ENCODE results near the gene KRCC1.
A peak's percentile ranks its signal among the peaks of the same experiment; 100 is the strongest.

KRCC1 gene

GRCh38 chr2:88055371-88056128 is at the start of gene KRCC1:
Gene KRCC1 (minus strand): TSS chr2:88055783. CDS start chr2:88028563, 27,220 bp downstream.
- DNase-seq (ENCODE audit: low read depth) = peak; percentile 88

GRCh38 chr2:88100489-88100858 is 44.9 kb upstream of the KRCC1 start:
- no peak for DNase-seq (ENCODE audit: low read depth)

GRCh38 chr2:88099798-88100488 is 44.4 kb upstream of the KRCC1 start:
- DNase-seq (ENCODE audit: low read depth) = no peak

DNA sequence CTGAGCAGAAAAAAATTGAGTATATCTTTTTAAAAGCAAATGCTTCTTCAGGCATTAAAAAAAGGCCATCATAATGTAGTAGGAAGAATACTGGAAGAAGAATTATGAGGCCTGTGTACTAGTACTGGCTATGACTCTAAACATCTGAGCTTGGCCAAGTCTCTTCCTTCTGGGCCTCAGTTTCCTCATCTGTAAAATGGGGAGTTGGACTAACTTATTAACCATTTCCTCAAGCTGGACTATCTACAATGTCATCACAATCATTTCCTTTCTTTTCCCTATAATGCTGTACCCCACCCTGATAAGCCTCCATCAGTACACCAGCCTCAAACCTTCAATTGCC is 42.9 kb upstream of the KRCC1 start:
- no peak for DNase-seq (ENCODE audit: low read depth)

GRCh38 chr2:88097891-88098557 is 42.4 kb upstream of the KRCC1 start:
- DNase-seq (ENCODE audit: low read depth) = no peak

- no peak for DNase-seq (ENCODE audit: low read depth)
Measured at GRCh38 chr2:88097192-88097591, 41.6 kb upstream of the KRCC1 start.

GRCh38 chr2:88096708-88097107 is 41.1 kb upstream of the KRCC1 start:
- no peak for DNase-seq (ENCODE audit: low read depth)

DNA sequence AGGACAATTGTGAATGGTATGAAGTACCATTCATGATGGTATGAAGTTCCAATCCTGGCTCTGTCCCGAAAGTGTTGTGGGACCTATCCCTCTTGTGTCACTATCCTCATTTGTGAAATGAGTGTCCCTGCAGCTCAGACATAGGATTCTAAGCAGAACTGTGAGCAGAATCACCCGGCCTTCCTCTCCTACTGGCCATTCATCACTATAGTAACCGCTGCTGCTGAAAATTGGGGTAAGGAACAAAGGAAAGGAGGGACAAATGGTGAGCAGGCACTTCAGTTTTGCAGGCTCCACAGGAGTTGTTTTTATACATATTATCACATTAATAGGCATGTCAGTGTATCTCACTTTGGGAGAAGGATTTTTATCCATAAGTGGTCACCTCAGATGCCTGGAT is 39.4 kb upstream of the KRCC1 start:
- DNase-seq (ENCODE audit: low read depth) = no peak

GRCh38 chr2:88092773-88093172 is 37.2 kb upstream of the KRCC1 start:
- DNase-seq (ENCODE audit: low read depth) = no peak

- no peak for DNase-seq (ENCODE audit: low read depth)
Measured at GRCh38 chr2:88091943-88092342, 36.4 kb upstream of the KRCC1 start.

DNA sequence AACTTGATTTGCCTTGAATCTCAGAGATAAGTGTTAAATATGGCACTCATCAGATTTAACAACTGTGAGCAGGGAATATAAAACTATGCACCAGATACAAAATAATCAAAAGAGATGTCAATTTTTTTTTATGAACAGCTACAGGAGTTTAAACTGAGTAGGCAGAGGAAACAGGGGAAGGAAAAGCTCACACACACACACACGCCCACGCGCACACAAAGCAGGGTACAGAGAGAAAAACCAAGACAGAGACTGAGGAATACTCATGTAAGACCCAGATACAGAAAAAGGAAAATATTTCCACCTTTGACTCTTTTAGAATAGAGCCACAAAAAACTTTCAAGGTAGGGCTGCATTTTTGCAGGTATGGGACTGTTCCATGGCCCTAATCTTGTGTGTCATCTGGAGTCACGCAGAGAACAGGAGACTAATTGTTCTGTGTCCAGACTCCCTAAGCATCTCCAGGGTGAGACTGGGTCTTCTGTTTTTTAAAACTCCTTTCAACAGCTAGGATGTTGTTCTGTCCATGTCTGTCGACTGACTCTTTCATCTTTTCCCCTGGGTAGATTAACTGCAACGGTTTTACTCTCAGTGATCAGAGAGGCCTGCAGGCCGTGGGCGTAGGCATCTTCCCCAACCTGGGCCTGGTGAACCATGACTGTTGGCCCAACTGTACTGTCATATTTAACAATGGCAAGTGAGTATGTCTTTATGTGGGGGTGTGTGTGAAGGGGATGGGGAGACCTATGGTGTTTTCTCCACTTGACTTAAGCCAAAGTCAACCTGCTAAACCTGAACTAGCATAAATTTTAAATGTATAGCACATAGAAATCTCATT is 35.1 kb upstream of the KRCC1 start:
- no peak for DNase-seq (ENCODE audit: low read depth)

DNA sequence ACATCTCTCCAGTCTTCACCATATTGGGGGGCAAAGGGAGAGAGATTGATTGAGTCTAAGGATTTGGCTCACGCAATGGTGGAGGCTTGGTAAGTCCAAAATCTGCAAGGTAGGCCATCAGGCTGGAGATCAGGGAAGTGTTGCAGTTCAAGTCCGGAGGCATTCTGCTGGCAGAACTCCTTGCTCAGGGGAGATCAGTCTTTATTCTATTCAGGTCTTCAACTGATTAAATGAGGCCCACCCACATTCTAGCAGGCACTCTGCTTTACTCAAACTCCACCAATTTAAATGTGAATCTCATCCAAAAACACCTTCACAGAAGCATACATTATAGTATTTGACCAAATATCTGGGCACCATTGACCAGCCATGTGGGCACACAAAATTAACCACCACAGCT is 33.4 kb upstream of the KRCC1 start:
- DNase-seq (ENCODE audit: low read depth) = no peak

GRCh38 chr2:88087763-88088162 is 32.2 kb upstream of the KRCC1 start:
- DNase-seq (ENCODE audit: low read depth) = no peak

GRCh38 chr2:88087073-88087472 is 31.5 kb upstream of the KRCC1 start:
- no peak for DNase-seq (ENCODE audit: low read depth)

DNA sequence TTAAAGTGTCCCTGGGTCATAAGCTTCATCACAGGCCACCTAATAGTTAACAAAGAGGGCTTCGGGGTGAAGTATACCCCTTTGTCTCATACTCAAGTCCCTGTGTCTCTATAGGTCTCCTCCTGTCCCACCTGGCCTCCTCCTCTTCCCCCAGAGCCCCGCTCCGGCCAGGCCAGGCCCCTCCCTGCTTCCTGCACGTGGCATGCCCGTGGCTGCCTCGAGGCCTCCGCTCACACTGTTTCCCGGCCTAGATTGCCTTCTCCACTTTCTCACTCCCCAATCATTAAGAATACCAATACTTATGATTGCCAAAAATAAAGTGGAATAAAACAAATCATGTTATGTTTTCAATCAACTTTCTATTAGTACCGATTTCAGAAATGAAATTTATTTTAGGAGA is 30.8 kb upstream of the KRCC1 start:
- DNase-seq (ENCODE audit: low read depth) = no peak

DNA sequence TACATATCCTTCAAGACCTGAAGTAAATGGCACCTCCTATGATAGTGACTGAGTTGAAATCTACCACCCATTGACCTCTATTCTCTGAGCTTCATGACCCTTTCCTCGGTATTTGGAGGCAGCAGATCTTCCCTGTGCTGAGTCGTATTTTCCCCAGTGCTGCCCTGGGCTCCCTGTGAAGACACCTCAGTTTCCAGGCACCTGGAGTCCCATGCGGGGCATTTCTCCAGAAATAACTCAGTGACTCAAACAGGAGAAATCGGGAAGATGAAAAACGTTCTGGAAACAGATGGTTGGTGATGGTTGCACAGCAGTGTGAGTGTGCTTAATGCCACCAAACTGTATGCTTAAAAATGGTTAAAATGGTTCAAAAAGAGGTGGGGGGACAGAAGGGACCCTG is 30.0 kb upstream of the KRCC1 start:
- no peak for DNase-seq (ENCODE audit: low read depth)

DNA sequence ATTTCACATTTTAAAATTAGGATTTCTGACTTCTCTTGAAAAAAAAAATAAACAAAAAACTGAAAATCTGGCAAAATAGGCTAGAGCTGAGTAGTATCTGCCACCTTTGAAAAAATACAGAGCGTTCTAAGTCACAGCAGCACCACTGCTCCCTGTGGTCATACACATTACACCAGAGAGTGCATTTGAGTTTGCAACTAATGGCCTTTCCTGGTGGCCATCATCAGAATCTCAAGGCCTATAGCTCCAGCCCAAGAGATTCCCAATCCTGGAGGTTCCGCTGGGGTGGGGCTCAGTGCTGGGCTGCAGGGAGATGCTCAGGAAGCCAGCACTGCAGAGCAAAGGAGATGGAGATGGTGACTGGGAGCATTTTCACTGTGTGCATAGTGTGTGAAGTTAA is 29.5 kb upstream of the KRCC1 start:
- DNase-seq (ENCODE audit: low read depth) = no peak

GRCh38 chr2:88082781-88083180 is 27.2 kb upstream of the KRCC1 start:
- DNase-seq (ENCODE audit: low read depth) = no peak

DNA sequence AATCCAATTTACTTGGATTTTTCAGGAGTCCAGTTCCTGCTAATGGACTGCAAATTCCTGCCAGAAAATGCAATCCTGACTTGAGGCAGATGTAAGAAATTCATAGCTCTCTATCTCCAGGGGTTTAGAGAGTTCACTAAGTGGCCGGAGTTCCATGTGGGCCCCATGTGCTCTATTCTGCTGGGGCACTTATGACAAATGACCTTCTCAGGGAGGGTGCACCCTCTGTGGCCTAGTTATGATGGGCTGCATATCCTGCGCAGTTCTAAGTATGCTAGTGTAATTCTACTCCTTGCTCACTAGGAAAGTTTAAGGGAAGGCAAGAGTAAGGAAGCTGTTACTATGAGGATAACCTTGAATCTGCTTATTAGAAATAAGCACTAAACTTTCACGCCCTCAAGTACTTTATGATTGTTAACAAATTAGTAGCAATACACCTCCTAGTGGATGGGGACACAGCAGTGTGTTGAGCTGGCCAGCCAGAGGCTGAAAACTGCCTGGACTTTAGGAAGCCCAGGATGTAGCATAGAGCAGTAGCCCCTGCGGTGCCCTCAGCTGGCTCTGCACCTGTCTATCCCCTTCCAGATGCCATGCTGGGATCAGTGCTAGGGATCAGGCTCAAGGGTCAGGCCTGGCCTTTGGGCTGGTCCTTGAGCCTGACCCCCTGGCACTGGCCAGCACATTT is 26.5 kb upstream of the KRCC1 start:
- DNase-seq (ENCODE audit: low read depth) = no peak

DNA sequence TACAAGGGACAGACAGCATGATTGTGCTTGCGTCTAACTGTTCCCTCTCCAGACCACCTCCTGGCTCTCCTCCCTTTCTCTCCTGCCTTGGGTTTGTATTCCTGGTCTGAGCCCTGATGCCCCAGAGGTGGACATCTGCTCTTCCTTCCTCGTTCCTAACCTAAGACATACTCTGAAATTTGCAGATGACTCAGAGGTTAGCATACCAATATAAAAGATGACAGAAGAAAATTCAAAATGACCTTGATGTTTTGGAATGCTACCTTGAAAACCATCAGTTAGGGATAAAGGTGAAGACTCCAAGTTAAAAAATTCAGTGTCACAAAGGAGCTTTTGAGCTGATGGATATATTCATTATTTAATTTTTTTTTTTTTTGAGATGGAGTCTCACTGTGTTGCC is 25.0 kb upstream of the KRCC1 start:
- no peak for DNase-seq (ENCODE audit: low read depth)

DNA sequence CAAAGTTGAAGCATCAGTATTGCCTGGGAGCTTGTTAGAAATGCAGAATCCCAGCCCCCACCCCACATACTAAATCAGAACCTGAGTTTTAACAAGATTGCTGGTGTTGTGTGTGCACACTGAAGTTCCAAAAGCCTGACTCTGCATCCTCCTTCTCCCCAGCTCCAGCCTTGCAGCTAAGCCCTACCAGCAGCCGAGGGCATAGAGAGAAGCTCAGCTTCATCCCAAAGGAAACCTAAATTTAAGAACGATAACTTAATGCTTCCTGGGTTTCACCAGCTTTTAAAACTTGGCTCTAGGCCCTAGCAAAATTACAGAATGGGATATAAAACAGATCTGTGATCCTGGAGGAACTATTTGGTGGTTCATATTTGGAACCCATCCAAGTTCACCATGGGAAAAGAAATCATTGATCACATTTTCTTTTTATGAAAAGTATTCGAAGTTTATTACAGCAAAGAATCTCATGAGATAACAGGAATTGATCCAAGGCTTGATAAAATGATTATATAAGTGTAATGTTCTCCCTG is 23.1 kb upstream of the KRCC1 start:
- DNase-seq (ENCODE audit: low read depth) = no peak

- DNase-seq (ENCODE audit: low read depth) = no peak
Measured at GRCh38 chr2:88077080-88077479, 21.5 kb upstream of the KRCC1 start.
